A549 treated with Hydrocortisone at 1 μM for 4 hours (cell line): ENCODE measurements around the gene CFAP54. TPM values are rescaled to one million over a fixed set of nuclear protein-coding genes. Genes with fewer than 3 reads are reported as not detected.

Experiments used
- total RNA-seq: library from RNA; stranded (reverse); fragments of 200-300 nt; extraction: Qiagen RNA extraction; gene quantifications from 5 replicates; pipeline ENCODE4 v1.2.3, GENCODE V29; 2022

The CFAP54 gene, protein sequence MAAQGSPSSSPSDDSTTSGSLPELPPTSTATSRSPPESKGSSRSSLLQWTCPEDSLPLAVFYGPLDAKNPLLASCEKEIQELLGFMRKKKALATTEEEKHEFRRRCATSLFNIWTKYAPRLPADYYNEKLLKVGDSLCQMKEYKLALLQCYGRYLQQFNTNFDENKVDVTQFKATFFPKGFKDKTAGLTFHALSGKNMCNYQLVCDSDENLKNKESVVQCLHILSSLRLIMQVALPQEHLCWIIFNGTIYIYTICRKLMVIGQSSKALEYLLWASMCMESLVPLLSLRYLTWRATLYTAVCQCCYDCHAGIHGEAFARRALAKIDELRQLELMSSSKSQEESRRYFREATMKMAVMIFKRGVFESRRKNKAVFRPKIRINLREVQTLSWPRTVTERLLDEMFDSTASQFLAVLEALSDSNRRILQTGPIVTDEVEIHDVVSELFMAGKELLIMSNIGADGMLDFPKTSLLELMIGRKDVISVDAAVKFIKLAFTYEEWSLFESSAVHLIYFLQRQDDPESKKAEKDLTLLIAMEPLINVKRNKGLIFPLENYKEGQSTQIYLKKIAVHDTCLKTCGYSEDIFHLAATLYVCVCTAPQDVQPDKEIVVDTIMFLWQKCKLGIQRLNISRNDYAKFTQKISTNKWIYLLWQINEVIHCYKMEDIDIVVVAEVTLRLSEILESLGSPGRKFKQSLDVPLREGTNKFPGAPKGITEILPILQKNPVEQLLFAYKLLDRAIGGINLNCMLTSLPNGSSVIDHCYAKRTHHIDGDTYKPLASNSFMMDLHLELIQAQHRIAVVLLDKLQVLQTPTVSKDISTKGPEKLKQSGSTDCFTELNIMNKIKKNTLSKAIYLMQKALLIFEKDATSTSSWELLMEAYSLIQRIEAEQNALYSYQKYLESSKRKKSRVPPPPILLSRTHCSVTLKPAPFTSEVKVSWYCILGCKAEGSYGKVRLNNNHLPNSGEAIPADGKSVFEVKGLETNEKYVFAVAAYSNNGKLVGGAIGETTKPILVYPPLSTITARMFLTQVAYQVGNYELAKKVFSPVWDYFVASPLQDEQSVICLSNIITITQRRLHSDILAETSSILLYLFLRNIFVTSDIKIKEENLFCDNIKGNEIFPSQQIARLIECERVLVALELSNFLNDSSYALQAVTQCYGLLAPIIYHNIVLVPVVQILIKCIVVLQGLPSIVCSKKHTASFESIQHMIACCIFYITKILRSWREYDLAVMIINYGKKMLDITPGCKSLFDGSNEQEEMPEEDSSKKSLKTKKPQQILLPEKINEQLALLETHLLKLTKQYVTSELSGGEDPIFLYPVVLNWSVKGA (N-terminal part only)
- 0.54 to 1.3 TPM (median 1.1 TPM) in 5 replicates for total RNA-seq

DNA sequence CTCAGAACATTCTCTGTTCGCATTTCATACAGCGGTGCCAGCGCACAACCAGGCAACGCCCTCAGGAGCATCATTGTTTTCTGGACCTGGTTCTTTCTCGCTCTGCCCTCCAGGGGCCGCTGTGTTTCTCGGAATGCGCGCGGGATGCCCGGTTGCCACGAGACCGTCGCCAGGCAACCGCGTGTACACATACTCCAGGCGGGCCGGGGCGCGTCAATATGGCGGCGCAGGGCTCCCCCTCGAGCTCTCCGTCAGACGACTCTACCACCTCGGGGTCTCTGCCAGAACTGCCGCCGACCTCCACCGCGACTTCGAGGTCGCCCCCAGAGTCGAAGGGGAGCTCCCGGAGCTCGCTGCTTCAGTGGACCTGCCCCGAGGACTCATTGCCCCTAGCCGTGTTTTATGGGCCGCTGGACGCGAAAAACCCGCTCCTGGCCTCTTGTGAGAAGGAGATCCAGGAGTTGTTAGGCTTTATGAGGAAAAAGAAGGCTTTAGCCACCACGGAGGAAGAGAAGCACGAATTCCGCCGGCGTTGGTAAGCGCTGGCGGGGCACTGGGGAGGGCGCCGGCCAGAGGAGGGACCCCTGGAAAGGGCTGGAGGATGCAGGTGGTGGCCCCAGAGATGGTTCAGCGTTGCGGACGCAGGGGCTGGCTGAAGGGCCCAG, at the start of gene CFAP54:
TSS of gene CFAP54 (plus strand) at position 186 of the 665 bp plus-strand sequence. CDS start at position 219, 33 bp downstream.

DNA sequence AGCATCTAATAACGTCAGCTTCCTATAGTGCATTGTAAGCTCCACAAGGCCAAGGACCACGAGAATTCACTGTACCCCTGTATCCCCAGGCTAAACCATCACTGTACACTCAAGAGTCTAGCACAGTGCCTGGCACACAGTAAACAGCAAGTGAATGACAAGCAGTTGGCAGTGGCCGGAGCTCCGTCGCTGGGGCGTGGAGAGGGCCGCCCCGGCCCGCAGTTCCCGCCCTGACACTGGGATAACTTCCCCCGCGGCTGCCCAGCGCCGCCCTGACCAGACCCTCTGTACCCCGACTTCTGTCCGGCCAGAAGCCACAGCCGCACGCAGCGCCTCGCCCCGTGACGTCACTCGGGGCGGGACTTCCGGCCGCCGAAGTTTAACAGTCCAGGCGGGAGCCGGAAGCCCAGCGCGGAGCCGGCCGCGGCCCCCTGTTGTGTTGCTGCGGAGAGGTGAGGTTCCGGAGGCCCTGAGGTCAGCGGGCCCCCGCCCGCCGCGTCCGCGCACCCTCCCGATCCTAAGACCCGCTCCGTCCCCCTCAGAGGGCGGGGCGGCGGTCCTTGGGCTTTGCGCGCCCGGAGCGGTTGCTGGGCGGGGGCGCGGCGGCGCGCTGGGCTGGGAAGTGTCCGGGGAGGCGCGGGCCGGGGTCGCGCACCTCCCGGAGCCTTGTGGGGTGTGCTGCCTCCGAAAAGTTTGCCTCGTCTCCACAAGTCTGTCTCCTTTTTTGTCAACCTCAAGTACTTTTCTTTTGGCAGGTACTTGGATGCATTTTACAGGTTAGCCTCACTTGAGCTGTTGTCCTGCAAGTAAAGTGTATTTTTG, 417.7 kb downstream of the CFAP54 start, which contains the start of gene NEDD1:
TSS of gene NEDD1 (plus strand) at position 409 of the 822 bp plus-strand sequence. CDS start 2,503 bp downstream, outside the sequence.

Other genes with a start within 250 kb of the CFAP54 start
- 11.6 to 18.0 TPM (median 11.8 TPM) in 5 replicates for gene CDK17, start 89.1 kb upstream of the CFAP54 start, total RNA-seq